ENCODE data around the gene TOR1AIP2. TPM values are rescaled to one million over a fixed set of nuclear protein-coding genes. Genes with fewer than 3 reads are reported as not detected.

Gene TOR1AIP2
- 57.0 and 57.5 TPM in 2 replicates for total RNA-seq

GRCh38 chr1:179877586-179878265 lies at the start of gene TOR1AIP2:
TSS of gene TOR1AIP2 (minus strand) at chr1:179877803. CDS start at chr1:179852665, 25,138 bp downstream.
- peak within 1 kb of the TSS; percentile 91 for H3K4me3 Mint-ChIP-seq
- no peaks in the 10 kb centered on the region for H3K27me3 Mint-ChIP-seq
- H3K9me3 Mint-ChIP-seq: no peaks in the 10 kb centered on the region
- peak within 1 kb of the TSS; percentile 89 for H3K27ac Mint-ChIP-seq
- H3K36me3 Mint-ChIP-seq (ENCODE audit: low read depth): peaks cover 24% of the 10 kb centered on the region
- DNase-seq: peak; percentile 97
- peaks cover 33% of the 10 kb centered on the region for H3K4me1 Mint-ChIP-seq
- intact Hi-C loops (cut with micrococcal nuclease): loop anchor here (1.0 to 5.0 kb wide), 2 partner anchors 278 to 840 kb away; no protein-coding TSS in a partner anchor

GRCh38 chr1:179926850-179927205 lies 49.2 kb upstream of the TOR1AIP2 start:
- H3K27ac Mint-ChIP-seq: no peak overlapping the region
- H3K4me3 Mint-ChIP-seq: no peak overlapping the region
- H3K4me1 Mint-ChIP-seq: no peaks in the 10 kb centered on the region
- peaks cover 8% of the 10 kb centered on the region for H3K36me3 Mint-ChIP-seq (ENCODE audit: low read depth)
- H3K27me3 Mint-ChIP-seq: peaks cover 3% of the 10 kb centered on the region
- no peak for DNase-seq
- intact Hi-C loops (cut with micrococcal nuclease): no loop called here
- H3K9me3 Mint-ChIP-seq: no peaks in the 10 kb centered on the region

- Mint-ChIP-seq H3K36me3 (ENCODE audit: low read depth) (peaks cover 14% of the 10 kb centered on the region), H3K9me3 (no peaks in the 10 kb centered on the region), H3K27ac (no peak overlapping the region), H3K4me1 (no peaks in the 10 kb centered on the region), H3K4me3 (no peak overlapping the region), H3K27me3 (peaks cover 3% of the 10 kb centered on the region)
- intact Hi-C loops (cut with micrococcal nuclease): no loop called here
- no peak for DNase-seq
Measured at GRCh38 chr1:179925922-179926849, 48.6 kb upstream of the TOR1AIP2 start.

- Mint-ChIP-seq H3K36me3 (ENCODE audit: low read depth) (peaks cover 17% of the 10 kb centered on the region), H3K4me3 (no peak overlapping the region), H3K4me1 (no peaks in the 10 kb centered on the region), H3K27me3 (peaks cover 1% of the 10 kb centered on the region), H3K9me3 (no peaks in the 10 kb centered on the region), H3K27ac (no peak overlapping the region)
- intact Hi-C loops (cut with micrococcal nuclease): no loop called here
- no peak for DNase-seq
Measured at GRCh38 chr1:179925302-179925701, 47.7 kb upstream of the TOR1AIP2 start.

- H3K36me3 Mint-ChIP-seq (ENCODE audit: low read depth): peaks cover 24% of the 10 kb centered on the region
- no peak overlapping the region for H3K4me3 Mint-ChIP-seq
- DNase-seq: no peak
- intact Hi-C loops (cut with micrococcal nuclease): no loop called here
- H3K27ac Mint-ChIP-seq: no peak overlapping the region
- no peaks in the 10 kb centered on the region for H3K27me3 Mint-ChIP-seq
- no peaks in the 10 kb centered on the region for H3K4me1 Mint-ChIP-seq
- no peaks in the 10 kb centered on the region for H3K9me3 Mint-ChIP-seq
Measured at GRCh38 chr1:179924268-179924667, 46.7 kb upstream of the TOR1AIP2 start.

DNA sequence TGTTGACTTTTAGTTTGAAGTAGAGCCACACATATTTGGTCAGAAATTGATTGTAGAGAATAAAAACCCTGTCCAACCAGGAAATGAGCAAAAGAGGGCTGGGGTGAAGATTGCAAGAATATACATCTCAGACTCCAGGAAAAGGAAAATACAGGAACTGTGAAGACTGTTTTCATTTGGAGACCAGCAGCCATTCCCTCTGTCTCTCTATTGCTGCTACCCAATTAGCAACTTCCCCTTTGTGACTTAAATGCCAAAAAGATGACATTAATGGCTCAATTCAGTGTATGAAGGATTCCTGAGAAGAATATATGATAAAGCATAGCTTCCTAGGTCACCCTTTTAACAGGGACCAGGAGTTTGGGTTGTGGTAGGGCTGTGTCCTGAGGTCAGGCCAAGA lies 45.4 kb upstream of the TOR1AIP2 start:
- Mint-ChIP-seq H3K27me3 (no peaks in the 10 kb centered on the region), H3K9me3 (no peaks in the 10 kb centered on the region), H3K27ac (no peak overlapping the region), H3K4me3 (no peak overlapping the region), H3K4me1 (peaks cover 2% of the 10 kb centered on the region), H3K36me3 (ENCODE audit: low read depth) (peaks cover 35% of the 10 kb centered on the region)
- intact Hi-C loops (cut with micrococcal nuclease): no loop called here
- DNase-seq: no peak

- Mint-ChIP-seq H3K4me3 (no peak overlapping the region), H3K4me1 (peaks cover 2% of the 10 kb centered on the region), H3K9me3 (no peaks in the 10 kb centered on the region), H3K36me3 (ENCODE audit: low read depth) (peaks cover 42% of the 10 kb centered on the region), H3K27ac (no peak overlapping the region), H3K27me3 (no peaks in the 10 kb centered on the region)
- no peak for DNase-seq
- intact Hi-C loops (cut with micrococcal nuclease): no loop called here
Measured at GRCh38 chr1:179921981-179922872, 44.6 kb upstream of the TOR1AIP2 start.

GRCh38 chr1:179921472-179921871 lies 43.9 kb upstream of the TOR1AIP2 start:
- no peak overlapping the region for H3K4me3 Mint-ChIP-seq
- H3K27me3 Mint-ChIP-seq: no peaks in the 10 kb centered on the region
- peaks cover 2% of the 10 kb centered on the region for H3K4me1 Mint-ChIP-seq
- H3K36me3 Mint-ChIP-seq (ENCODE audit: low read depth): peaks cover 42% of the 10 kb centered on the region
- intact Hi-C loops (cut with micrococcal nuclease): no loop called here
- no peaks in the 10 kb centered on the region for H3K9me3 Mint-ChIP-seq
- no peak overlapping the region for H3K27ac Mint-ChIP-seq
- DNase-seq: no peak

DNA sequence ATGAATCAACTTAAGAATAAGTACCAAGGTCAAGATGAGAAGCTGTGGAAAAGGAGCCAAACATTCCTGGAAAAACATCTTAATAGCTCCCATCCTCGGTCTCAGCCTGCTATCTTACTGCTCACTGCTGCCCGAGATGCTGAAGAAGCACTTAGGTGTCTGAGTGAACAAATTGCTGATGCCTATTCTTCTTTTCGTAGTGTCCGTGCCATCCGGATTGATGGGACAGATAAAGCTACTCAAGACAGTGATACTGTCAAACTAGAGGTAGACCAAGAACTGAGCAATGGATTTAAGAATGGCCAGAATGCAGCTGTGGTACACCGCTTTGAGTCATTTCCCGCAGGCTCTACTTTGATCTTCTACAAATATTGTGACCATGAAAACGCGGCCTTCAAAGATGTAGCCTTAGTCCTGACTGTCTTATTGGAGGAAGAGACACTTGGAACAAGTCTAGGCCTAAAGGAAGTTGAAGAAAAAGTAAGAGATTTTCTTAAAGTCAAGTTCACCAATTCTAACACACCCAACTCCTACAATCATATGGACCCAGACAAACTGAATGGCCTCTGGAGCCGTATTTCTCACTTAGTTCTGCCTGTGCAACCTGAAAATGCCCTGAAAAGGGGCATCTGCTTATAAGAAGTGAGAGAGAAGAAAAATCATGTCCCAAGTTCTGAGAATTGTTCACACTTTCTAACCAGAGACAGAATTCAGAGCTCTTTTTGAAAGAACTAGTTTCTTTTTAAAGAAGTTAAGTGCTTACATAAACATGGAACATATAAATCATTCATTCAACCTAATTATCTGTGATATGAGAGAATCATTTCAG lies 40.2 kb upstream of the TOR1AIP2 start:
- H3K27me3 Mint-ChIP-seq: no peaks in the 10 kb centered on the region
- no peak overlapping the region for H3K27ac Mint-ChIP-seq
- no peak for DNase-seq
- H3K4me3 Mint-ChIP-seq: no peak overlapping the region
- H3K36me3 Mint-ChIP-seq (ENCODE audit: low read depth): peaks cover 48% of the 10 kb centered on the region
- intact Hi-C loops (cut with micrococcal nuclease): no loop called here
- H3K9me3 Mint-ChIP-seq: no peaks in the 10 kb centered on the region
- peaks cover 2% of the 10 kb centered on the region for H3K4me1 Mint-ChIP-seq

DNA sequence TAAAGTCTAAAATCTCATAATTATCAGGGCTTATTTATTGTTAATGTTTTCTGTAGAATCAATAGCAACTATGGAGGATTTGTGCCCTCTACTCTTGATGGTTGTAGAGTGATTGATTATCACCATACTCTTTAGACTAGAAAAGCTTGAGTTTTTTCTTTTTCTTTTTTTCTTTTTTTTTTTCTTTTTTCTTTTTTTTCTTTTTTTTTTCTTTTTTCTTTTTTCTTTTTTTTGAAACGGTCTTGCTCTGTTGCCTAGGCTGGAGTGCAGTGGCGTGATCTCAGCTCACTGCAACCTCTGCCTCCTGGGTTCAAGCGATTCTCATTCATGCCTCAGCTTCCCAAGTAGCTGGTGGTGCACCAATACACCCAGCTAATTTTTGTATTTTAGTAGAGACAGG lies 34.2 kb upstream of the TOR1AIP2 start:
- intact Hi-C loops (cut with micrococcal nuclease): loop anchor here (5.0 kb wide), 1 partner anchor 40 kb away; the partner anchor contains the start of gene CEP350
- no peak for DNase-seq
- H3K9me3 Mint-ChIP-seq: no peaks in the 10 kb centered on the region
- no peak overlapping the region for H3K4me3 Mint-ChIP-seq
- peaks cover 48% of the 10 kb centered on the region for H3K36me3 Mint-ChIP-seq (ENCODE audit: low read depth)
- no peaks in the 10 kb centered on the region for H3K27me3 Mint-ChIP-seq
- peaks cover 2% of the 10 kb centered on the region for H3K4me1 Mint-ChIP-seq
- no peak overlapping the region for H3K27ac Mint-ChIP-seq

DNA sequence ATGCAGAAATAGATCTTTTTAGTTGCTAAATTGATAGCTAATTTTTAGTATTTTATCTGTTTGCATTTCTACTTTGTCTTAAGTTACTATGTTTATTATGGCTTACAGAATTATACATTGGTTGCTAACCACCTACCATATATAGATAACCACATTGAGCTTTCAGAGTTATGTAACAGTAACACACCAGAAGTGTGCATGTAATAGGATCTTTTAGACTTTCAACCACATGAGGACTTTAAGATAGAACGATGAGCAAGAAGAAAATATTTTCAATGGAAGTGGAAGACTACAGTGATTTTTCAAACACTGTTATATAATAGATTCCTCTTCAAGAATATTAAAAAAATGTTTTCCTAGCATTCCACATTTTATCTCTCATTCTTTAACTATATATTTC lies 33.3 kb upstream of the TOR1AIP2 start:
- Mint-ChIP-seq H3K9me3 (no peaks in the 10 kb centered on the region), H3K27ac (no peak overlapping the region), H3K27me3 (no peaks in the 10 kb centered on the region), H3K4me3 (no peak overlapping the region), H3K36me3 (ENCODE audit: low read depth) (peaks cover 51% of the 10 kb centered on the region), H3K4me1 (peaks cover 2% of the 10 kb centered on the region)
- intact Hi-C loops (cut with micrococcal nuclease): loop anchor here (5.0 kb wide), 1 partner anchor 41 kb away; the partner anchor contains the start of gene CEP350
- DNase-seq: no peak

DNA sequence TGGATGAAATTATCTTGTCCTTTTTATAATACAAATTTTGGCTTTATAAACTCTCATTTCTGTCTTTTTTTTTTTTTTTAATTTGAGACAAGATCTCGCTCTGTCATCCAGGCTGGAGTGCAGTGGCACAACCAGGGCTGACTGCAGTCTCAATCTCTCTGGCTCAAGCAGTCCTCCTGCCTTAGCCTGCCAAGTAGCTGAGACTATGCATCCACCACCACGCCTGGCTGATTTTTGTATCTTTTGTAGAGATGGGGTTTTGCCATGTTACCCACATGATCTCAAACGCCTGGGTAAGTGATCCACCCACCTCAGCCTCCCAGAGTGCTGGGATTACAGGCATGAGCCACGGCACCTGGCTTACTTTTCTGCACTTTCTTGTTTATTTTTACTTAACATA lies 12.0 kb upstream of the TOR1AIP2 start:
- peaks cover 19% of the 10 kb centered on the region for H3K4me1 Mint-ChIP-seq
- no peaks in the 10 kb centered on the region for H3K9me3 Mint-ChIP-seq
- H3K4me3 Mint-ChIP-seq: no peak overlapping the region
- intact Hi-C loops (cut with micrococcal nuclease): no loop called here
- H3K27me3 Mint-ChIP-seq: no peaks in the 10 kb centered on the region
- peaks cover 39% of the 10 kb centered on the region for H3K36me3 Mint-ChIP-seq (ENCODE audit: low read depth)
- DNase-seq: peak; percentile 52
- H3K27ac Mint-ChIP-seq: no peak overlapping the region

DNA sequence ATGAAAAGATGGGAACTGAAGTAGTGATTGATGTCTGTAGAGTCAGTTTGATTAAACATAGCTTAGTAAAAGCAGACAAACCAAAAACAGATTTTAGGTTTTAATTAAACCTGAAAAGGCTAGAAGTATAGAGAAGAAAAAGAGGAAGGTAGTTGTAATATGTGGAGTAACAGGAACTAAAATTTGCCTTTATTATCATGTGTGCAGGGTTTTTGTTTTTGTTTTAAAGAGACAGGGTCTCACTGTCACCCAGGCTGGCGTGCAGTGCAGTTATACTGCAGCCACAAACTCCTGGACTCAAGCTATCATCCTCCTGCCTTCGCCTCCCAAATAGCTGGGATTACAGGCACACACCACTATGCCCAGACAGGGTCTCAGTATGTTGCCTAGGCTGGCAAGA lies 10.5 kb upstream of the TOR1AIP2 start:
- Mint-ChIP-seq H3K36me3 (ENCODE audit: low read depth) (peaks cover 40% of the 10 kb centered on the region), H3K27ac (peak overlapping the region; percentile 55), H3K4me3 (no peak overlapping the region)

More for the DNA sequence above, 10.5 kb upstream of the TOR1AIP2 start:
- no peaks in the 10 kb centered on the region for H3K27me3 Mint-ChIP-seq
- peaks cover 27% of the 10 kb centered on the region for H3K4me1 Mint-ChIP-seq
- DNase-seq: peak; percentile 48
- intact Hi-C loops (cut with micrococcal nuclease): no loop called here
- H3K9me3 Mint-ChIP-seq: no peaks in the 10 kb centered on the region
